Peyer's patch (tissue), 4 donors: ENCODE measurements around the gene RCOR1. TPM values are rescaled to one million over a fixed set of nuclear protein-coding genes. Genes with fewer than 3 reads are reported as not detected.

Experiments used
- DNase-seq, 3 donors: peaks; one replicate each; pipeline ENCODE4 v3.0.0-alpha.2; 2017 to 2019
- H3K27ac ChIP-seq, 4 donors: fragments of 200-600 bp; sonication (generic); one replicate each; pipeline ENCODE4 v1.5.1; 2016 to 2019
- H3K27me3 ChIP-seq, 2 donors: fragments of 200-600 bp; sonication (generic); one replicate each; pipeline ENCODE4 v1.5.1; 2019
- H3K36me3 ChIP-seq, 3 donors: fragments of 200-600 bp; sonication (generic); one replicate each; pipeline ENCODE4 v1.5.1; 2016 to 2019
- H3K4me1 ChIP-seq, 4 donors: fragments of 200-600 bp; sonication (generic); one replicate each; pipeline ENCODE4 v1.5.1; 2016 to 2019
- H3K4me3 ChIP-seq, 4 donors: fragments of 200-600 bp; sonication (generic); 1 replicate in 3 of 4; 2 replicates in 1 of 4; pipeline ENCODE4 v1.5.1; 2016 to 2019; ENCODE audit warnings: mild to moderate bottlenecking in 1 of 4
- H3K9me3 ChIP-seq, 4 donors: fragments of 200-600 bp; sonication (generic); one replicate each; pipeline ENCODE4 v1.5.1; 2016 to 2019; ENCODE audit warnings: mild to moderate bottlenecking in 1 of 4
- POLR2A ChIP-seq, 2 donors: fragments of 450-650 bp; IDR thresholded peaks; one replicate each; pipeline ENCODE4 v1.5.1; 2017; ENCODE audit warnings: antibody characterized with exemption in 2 of 2, mild to moderate bottlenecking in 2 of 2, moderate library complexity in 2 of 2
- total RNA-seq, 4 donors: library from RNA; depleted of rRNA; stranded (reverse); fragments of >200 nt; gene quantifications; one replicate each; pipeline ENCODE4 v1.1.0, GENCODE V29; 2016
- TF ChIP-seq, protein P1 (sequence below), 6 experiments: fragments of 450-650 bp in 4 of 6; fragments of 200-600 bp in 2 of 6; sonication (generic) in 1 of 6; IDR thresholded peaks; one replicate each; pipeline ENCODE4 v1.5.1; 2017 to 2019; ENCODE audit warnings: antibody characterized with exemption in 6 of 6, mild to moderate bottlenecking in 3 of 6, moderate library complexity in 1 of 6

Gene RCOR1
- total RNA-seq, 4 donors from 2014 or later = 16.5 to 26.3 (median 21.1) TPM

DNA sequence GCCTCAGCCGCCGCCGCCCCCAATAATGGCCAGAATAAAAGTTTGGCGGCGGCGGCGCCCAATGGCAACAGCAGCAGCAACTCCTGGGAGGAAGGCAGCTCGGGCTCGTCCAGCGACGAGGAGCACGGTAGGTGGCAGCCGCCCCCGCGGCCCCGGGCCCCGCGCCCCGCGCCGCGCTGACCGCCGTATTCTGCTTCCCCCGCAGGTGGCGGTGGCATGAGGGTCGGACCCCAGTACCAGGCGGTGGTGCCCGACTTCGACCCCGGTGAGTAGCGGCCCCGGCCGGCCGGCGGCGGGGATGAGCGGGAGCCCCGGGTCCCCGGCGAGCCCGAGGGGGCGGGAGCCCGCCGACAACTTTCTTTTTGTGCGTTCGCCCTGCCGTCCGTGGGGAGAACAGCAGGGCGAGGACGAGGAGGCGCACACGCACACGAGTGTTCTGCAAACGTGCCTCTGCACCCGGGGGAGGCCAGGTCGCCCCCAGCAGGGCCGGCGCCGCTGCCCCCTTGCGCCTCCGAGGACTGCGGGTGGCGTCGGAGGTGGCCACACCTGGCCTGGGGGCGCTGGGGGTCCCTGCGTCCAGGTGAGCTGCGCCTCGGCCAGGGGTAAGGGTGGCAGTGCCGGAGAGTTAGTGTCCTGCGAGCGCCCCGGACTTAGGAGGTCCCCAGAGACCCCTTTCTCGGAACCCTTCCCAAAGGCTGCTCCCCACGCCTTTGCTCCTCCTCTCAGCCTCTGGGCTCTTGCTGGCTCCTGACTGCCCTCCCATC, 794 bp downstream of the RCOR1 start:
- no peaks in the 10 kb centered on the region for H3K9me3 ChIP-seq
- peak overlapping the region; percentile 92 to 98 (median 95) for H3K4me3 ChIP-seq
- H3K27me3 ChIP-seq = no peaks in the 10 kb centered on the region
- TF ChIP-seq, protein P1, sequence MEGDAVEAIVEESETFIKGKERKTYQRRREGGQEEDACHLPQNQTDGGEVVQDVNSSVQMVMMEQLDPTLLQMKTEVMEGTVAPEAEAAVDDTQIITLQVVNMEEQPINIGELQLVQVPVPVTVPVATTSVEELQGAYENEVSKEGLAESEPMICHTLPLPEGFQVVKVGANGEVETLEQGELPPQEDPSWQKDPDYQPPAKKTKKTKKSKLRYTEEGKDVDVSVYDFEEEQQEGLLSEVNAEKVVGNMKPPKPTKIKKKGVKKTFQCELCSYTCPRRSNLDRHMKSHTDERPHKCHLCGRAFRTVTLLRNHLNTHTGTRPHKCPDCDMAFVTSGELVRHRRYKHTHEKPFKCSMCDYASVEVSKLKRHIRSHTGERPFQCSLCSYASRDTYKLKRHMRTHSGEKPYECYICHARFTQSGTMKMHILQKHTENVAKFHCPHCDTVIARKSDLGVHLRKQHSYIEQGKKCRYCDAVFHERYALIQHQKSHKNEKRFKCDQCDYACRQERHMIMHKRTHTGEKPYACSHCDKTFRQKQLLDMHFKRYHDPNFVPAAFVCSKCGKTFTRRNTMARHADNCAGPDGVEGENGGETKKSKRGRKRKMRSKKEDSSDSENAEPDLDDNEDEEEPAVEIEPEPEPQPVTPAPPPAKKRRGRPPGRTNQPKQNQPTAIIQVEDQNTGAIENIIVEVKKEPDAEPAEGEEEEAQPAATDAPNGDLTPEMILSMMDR (IDR thresholded peaks at IDR 0.05) = peak; percentile 39 to 58 (median 50)
- TF ChIP-seq POLR2A (IDR thresholded peaks at IDR 0.05) = no peak
- no peaks in the 10 kb centered on the region for H3K36me3 ChIP-seq
- H3K4me1 ChIP-seq = peaks cover 0 to 27% (median 3%) of the 10 kb centered on the region in 4 donors
- peak overlapping the region; percentile 97 to 100 (median 99) for H3K27ac ChIP-seq
- peak; percentile 44 to 75 (median 71) for DNase-seq

DNA sequence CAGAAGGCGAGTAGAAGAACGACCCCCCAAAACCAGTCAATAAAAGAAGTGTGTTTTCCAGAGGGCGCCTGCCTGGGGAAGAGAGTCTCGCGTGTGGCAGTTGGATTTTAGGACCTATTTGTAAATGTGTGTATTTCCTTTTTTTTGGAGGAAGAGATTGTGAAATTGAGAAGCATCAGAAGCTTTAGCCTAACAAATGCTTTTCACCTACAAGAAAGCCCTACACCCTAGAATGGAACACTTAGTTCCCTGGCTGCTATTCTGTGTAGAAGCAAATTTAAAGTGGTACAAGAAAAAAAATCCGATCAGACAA, 1.3 kb downstream of the RCOR1 start:
- Histone ChIP-seq H3K36me3 (no peaks in the 10 kb centered on the region), H3K4me3 (peak overlapping the region; percentile 92 to 98 (median 95)), H3K27ac (peak overlapping the region; percentile 97 to 100 (median 99)), H3K9me3 (no peaks in the 10 kb centered on the region), H3K4me1 (peaks cover 0 to 27% (median 3%) of the 10 kb centered on the region in 4 donors), H3K27me3 (no peaks in the 10 kb centered on the region)
- TF ChIP-seq, protein P1 (IDR thresholded peaks at IDR 0.05) = no peak
- no peak for TF ChIP-seq POLR2A (IDR thresholded peaks at IDR 0.05)
- no peak for DNase-seq

DNA sequence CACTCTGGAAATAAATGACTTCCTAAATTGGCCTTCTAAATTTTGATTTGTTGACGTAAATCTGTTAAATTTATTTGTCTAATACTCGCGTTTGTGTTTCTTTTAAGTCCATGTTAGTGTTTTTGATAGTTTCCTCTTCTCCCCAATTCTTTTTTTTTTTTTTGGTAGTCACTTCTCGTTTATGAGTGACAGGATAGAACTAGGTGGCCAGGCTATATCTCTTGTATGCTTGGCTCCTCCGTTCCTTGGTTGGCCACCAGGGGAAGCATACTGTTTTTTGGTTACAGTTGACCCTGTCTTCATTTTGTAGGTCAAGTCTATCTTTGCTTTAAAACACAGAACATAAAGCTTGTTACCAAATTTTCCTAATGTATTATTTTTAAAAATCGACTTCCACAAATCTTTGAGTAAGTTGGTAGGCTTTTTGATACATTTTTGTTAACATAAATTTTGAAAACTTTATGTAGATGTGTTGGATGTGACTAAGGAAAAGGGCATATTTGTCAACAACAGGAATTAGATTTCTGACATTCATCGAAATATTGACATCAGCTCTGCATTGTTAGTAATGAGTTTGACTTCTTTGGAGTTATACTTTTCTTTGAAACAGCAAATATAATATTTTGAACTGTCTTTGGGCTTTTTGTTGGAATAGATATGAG, 2.2 kb downstream of the RCOR1 start:
- Histone ChIP-seq H3K4me1 (peaks cover 0 to 27% (median 4%) of the 10 kb centered on the region in 4 donors), H3K4me3 (peak overlapping the region in 2 of 4 donors; percentile 92 to 95), H3K27ac (peak overlapping the region in 1 of 4 donors; percentile 100), H3K27me3 (no peaks in the 10 kb centered on the region), H3K36me3 (no peaks in the 10 kb centered on the region), H3K9me3 (no peaks in the 10 kb centered on the region)
- no peak for TF ChIP-seq POLR2A (IDR thresholded peaks at IDR 0.05)
- TF ChIP-seq, protein P1 (IDR thresholded peaks at IDR 0.05) = peak; percentile 76 to 95 (median 90)
- DNase-seq = peak; percentile 58 to 92 (median 82)

DNA sequence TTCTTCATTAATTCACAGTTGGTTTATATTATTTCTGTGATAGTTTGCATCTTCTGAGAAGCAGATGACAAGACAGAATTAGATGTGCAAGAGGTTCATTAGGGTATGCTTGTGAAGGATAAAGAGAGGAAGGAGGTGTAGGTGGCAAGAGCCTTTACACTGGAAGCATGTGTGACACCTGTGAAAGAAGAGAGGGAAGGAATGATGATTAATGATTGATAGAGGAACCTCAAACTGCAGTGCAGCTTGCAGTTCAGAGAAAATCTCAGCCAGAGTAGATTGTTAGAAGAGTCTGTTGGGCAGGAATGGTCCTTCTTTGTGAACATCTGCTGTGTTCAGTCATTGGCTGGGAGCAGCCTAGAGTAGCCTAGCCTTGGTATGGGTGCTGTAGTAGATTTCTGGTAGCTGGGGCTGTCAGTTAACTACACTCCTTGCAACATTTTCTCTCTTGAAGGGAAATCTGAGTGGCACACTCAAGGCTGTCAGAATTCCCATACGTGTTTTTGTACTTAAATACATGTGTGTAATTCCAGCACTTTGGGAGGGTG, 9.0 kb downstream of the RCOR1 start:
- DNase-seq = no peak
- TF ChIP-seq POLR2A (IDR thresholded peaks at IDR 0.05) = no peak
- TF ChIP-seq, protein P1 (IDR thresholded peaks at IDR 0.05) = no peak
- Histone ChIP-seq H3K4me1 (peaks cover 0 to 12% (median 1%) of the 10 kb centered on the region in 4 donors), H3K4me3 (no peak overlapping the region), H3K36me3 (no peaks in the 10 kb centered on the region), H3K27ac (no peak overlapping the region), H3K9me3 (no peaks in the 10 kb centered on the region), H3K27me3 (no peaks in the 10 kb centered on the region)

DNA sequence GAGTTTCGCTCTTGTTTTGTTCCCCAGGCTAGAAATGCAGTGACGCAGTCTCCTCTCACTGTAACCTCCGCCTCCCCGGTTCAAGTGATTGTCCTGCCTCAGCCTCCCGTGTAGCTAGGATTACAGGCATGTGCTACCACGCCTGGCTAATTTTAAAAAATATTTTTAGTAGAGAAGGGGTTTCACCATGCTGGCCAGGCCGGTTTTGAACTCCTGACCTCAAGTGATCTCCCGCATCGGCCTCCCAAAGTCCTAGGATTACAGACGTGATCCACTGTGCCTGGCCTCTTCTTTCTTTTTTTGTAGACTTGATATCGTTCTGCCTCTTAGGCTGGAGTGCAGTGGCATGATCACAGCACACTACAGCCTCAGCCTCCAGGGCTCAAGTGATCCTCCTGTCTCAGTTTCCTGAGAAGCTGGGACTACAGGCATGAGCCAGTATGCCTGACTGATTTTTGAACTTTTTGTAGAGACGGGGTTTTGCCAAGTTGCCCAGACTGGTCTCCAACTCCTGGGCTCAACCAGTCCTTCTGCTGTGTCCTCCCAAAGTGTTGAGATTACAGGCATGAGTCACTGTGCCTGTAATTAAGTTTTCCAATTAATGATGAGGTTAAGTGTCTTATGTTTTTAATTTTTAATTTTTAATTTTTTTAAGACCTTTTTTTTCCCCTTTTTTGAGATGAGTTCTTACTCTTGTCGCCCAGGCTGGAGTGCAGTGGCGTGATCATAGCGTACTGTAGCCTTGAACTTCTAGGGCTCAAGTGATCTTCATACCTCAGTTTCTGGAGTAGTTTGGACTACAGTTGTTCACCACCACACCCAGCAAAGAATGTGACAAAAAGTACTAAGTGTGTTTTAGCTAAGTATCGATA, 10.2 kb downstream of the RCOR1 start:
- TF ChIP-seq POLR2A (IDR thresholded peaks at IDR 0.05) = no peak
- TF ChIP-seq, protein P1 (IDR thresholded peaks at IDR 0.05) = no peak
- Histone ChIP-seq H3K27ac (no peak overlapping the region), H3K4me1 (peaks cover 0 to 12% (median 2%) of the 10 kb centered on the region in 4 donors), H3K27me3 (no peaks in the 10 kb centered on the region), H3K4me3 (no peak overlapping the region), H3K36me3 (no peaks in the 10 kb centered on the region), H3K9me3 (no peaks in the 10 kb centered on the region)
- DNase-seq = peak in 1 of 3 donors; percentile 11
